ENCODE data around the gene TGM2. TPM values are rescaled to one million over a fixed set of nuclear protein-coding genes. Genes with fewer than 3 reads are reported as not detected.
A peak's percentile ranks its signal among the peaks of the same experiment; 100 is the strongest.

The TGM2 gene
- total RNA-seq, 1 experiment from 2014 or later, result 138 TPM

DNA sequence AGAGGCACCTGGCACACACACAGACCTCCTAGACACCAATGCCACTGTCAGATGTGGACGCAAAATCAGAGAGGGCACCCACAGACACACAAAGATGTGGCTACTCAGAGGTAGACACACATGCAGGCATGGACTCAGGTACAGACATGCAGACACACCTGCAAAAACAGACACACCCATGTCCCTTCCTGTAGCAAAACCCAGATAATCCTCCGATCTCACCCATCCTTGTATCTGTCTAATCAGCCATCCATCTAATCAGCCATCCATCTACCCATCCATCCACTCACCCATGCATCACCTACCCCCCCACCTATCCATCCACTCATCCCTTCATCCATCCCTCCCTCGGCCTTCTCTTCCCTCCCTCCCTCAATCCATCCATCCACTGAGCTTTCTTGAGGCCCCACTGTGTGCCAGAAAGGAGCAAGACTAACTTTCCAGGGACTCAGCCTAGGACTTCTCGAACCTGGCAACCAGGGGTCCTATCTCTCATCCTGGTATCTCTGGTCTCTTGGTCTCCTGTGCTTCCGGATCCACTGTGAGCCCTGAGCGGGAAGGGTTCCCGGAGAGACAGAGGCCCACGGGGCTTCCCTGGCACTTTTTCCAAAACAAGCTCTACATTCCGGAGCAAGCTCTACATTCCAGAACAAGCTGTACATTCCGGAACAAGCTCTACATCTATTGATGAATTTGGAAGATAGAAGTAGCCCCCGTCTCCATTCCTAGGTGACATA is 1.1 kb upstream of the TGM2 start:
- H3K4me3 ChIP-seq (ENCODE audit: low read depth, low read length), result no peak overlapping the region
- Mint-ChIP-seq H3K27ac (ENCODE audit: unreplicated experiment) (peak overlapping the region; percentile 6), H3K36me3 (ENCODE audit: insufficient read depth, unreplicated experiment) (peaks cover 10% of the 10 kb centered on the region), H3K4me1 (ENCODE audit: low read depth, unreplicated experiment) (peaks cover 26% of the 10 kb centered on the region), H3K9me3 (ENCODE audit: unreplicated experiment) (no peaks in the 10 kb centered on the region), H3K4me3 (ENCODE audit: unreplicated experiment) (peak overlapping the region; percentile 67), H3K27me3 (ENCODE audit: insufficient read depth, unreplicated experiment) (no peaks in the 10 kb centered on the region)
- H3K4me1 ChIP-seq, result peaks cover 36% of the 10 kb centered on the region
- H3K36me3 ChIP-seq (ENCODE audit: control insufficient read depth, insufficient read depth, low read length), result no peaks in the 10 kb centered on the region
- no peaks in the 10 kb centered on the region for H3K27me3 ChIP-seq (replicated peaks; ENCODE audit: control insufficient read depth, insufficient read depth, low read length)
- intact Hi-C loops (cut with micrococcal nuclease; ENCODE audit: unreplicated experiment), result loop anchor here (1.0 to 2.0 kb wide), 7 partner anchors 23 to 109 kb away; no protein-coding TSS in a partner anchor
- ChIA-PET CTCF (interaction anchor here (0.7 to 4.4 kb wide), 5 partner anchors 43 to 108 kb away, joined by 3 to 32 read pairs (median 4); no protein-coding TSS in a partner anchor), POLR2A (interaction anchor here (0.6 kb wide), 2 partner anchors 21 to 68 kb away, joined by 5 to 7 read pairs; no protein-coding TSS in a partner anchor)
- TF ChIP-seq, protein P1, sequence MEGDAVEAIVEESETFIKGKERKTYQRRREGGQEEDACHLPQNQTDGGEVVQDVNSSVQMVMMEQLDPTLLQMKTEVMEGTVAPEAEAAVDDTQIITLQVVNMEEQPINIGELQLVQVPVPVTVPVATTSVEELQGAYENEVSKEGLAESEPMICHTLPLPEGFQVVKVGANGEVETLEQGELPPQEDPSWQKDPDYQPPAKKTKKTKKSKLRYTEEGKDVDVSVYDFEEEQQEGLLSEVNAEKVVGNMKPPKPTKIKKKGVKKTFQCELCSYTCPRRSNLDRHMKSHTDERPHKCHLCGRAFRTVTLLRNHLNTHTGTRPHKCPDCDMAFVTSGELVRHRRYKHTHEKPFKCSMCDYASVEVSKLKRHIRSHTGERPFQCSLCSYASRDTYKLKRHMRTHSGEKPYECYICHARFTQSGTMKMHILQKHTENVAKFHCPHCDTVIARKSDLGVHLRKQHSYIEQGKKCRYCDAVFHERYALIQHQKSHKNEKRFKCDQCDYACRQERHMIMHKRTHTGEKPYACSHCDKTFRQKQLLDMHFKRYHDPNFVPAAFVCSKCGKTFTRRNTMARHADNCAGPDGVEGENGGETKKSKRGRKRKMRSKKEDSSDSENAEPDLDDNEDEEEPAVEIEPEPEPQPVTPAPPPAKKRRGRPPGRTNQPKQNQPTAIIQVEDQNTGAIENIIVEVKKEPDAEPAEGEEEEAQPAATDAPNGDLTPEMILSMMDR (IDR thresholded peaks at IDR 0.05; ENCODE audit: insufficient read depth in 1 of 2, low read depth in 1 of 2, low read length in 1 of 2, severe bottlenecking in 1 of 2, unreplicated experiment in 1 of 2), result no peak
- no peaks in the 10 kb centered on the region for H3K9me3 ChIP-seq
- DNase-seq, result no peak
- no TSS peak for BruUV-seq (replicated peaks)

DNA sequence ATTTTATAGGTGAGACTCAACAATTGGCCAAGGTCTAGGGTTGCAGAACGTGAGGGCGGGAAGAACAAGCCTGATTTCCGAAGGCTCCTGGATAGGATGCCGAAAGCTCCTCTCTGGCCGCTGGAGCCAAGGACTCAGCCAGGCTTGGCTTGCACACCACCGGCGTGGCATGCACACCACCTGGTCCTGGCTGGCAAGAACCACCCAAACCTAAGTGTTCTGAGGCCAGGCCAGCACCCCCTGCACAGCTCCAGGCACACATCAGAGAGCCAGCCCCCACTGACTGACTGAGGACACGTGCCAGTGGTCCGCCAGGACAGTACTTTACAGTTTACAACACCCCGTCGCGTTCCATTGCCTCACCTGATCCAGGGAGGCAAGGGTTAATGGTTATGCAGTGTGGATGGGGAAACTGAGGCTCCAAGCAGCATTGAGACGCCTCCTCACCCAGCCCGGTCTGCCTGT is 414 bp downstream of the TGM2 start:
- peaks cover 21% of the 10 kb centered on the region for H3K4me1 Mint-ChIP-seq (ENCODE audit: low read depth, unreplicated experiment)
- Histone ChIP-seq H3K4me1 (peaks cover 44% of the 10 kb centered on the region), H3K4me3 (ENCODE audit: low read depth, low read length) (peak overlapping the region; percentile 44), H3K36me3 (ENCODE audit: control insufficient read depth, insufficient read depth, low read length) (no peaks in the 10 kb centered on the region), H3K27me3 (replicated peaks; ENCODE audit: control insufficient read depth, insufficient read depth, low read length) (no peaks in the 10 kb centered on the region), H3K9me3 (no peaks in the 10 kb centered on the region)
- CTCF ChIA-PET, result interaction anchor here (0.9 to 4.2 kb wide), 7 partner anchors 13 to 107 kb away, joined by 3 to 16 read pairs (median 9); no protein-coding TSS in a partner anchor
- DNase-seq, result no peak
- BruUV-seq (replicated peaks), result TSS peak; percentile 40
- peak overlapping the region; percentile 67 for H3K4me3 Mint-ChIP-seq (ENCODE audit: unreplicated experiment)
- TF ChIP-seq, protein P1 (IDR thresholded peaks at IDR 0.05; ENCODE audit: insufficient read depth in 1 of 2, low read depth in 1 of 2, low read length in 1 of 2, severe bottlenecking in 1 of 2, unreplicated experiment in 1 of 2), result no peak
- POLR2A ChIA-PET, result interaction anchor here (1.9 kb wide), 1 partner anchor 21 kb away, joined by 6 read pairs; no protein-coding TSS in a partner anchor
- H3K27ac Mint-ChIP-seq (ENCODE audit: unreplicated experiment), result no peak overlapping the region
- peaks cover 11% of the 10 kb centered on the region for H3K36me3 Mint-ChIP-seq (ENCODE audit: insufficient read depth, unreplicated experiment)
- no peaks in the 10 kb centered on the region for H3K9me3 Mint-ChIP-seq (ENCODE audit: unreplicated experiment)
- H3K27me3 Mint-ChIP-seq (ENCODE audit: insufficient read depth, unreplicated experiment), result no peaks in the 10 kb centered on the region
- intact Hi-C loops (cut with micrococcal nuclease; ENCODE audit: unreplicated experiment), result loop anchor here (1.0 to 2.0 kb wide), 7 partner anchors 21 to 107 kb away; no protein-coding TSS in a partner anchor

DNA sequence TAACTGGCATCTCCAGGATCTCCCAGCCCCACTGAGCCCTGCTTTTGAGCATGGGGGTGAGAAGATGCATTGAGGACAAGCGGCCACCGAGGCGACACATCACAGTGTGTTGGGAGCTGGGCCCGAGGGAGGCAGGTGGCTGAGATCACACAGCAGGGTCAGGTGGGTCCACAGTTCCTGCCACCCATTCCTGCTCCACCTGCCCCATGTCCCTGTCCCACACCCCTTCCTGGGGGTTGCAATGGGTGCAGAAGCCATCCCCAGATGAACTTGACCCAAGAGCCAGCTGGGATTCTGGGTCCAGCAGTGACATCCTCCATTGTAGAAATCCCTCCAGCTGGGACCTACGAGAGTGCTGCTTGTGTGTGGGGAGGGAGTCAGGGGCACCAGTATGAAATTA is 1.0 kb downstream of the TGM2 start:
- H3K4me3 ChIP-seq (ENCODE audit: low read depth, low read length), result no peak overlapping the region
- ChIA-PET CTCF (interaction anchor here (0.7 to 4.2 kb wide), 7 partner anchors 12 to 106 kb away, joined by 3 to 16 read pairs (median 9); no protein-coding TSS in a partner anchor), POLR2A (interaction anchor here (1.9 kb wide), 1 partner anchor 20 kb away, joined by 6 read pairs; no protein-coding TSS in a partner anchor)
- Mint-ChIP-seq H3K4me3 (ENCODE audit: unreplicated experiment) (peak overlapping the region; percentile 67), H3K4me1 (ENCODE audit: low read depth, unreplicated experiment) (peaks cover 23% of the 10 kb centered on the region), H3K27me3 (ENCODE audit: insufficient read depth, unreplicated experiment) (no peaks in the 10 kb centered on the region), H3K9me3 (ENCODE audit: unreplicated experiment) (no peaks in the 10 kb centered on the region), H3K27ac (ENCODE audit: unreplicated experiment) (no peak overlapping the region), H3K36me3 (ENCODE audit: insufficient read depth, unreplicated experiment) (peaks cover 16% of the 10 kb centered on the region)
- H3K4me1 ChIP-seq, result peaks cover 46% of the 10 kb centered on the region
- intact Hi-C loops (cut with micrococcal nuclease; ENCODE audit: unreplicated experiment), result loop anchor here (2.0 kb wide), 2 partner anchors 41 to 99 kb away; no protein-coding TSS in a partner anchor
- H3K36me3 ChIP-seq (ENCODE audit: control insufficient read depth, insufficient read depth, low read length), result no peaks in the 10 kb centered on the region
- H3K9me3 ChIP-seq, result no peaks in the 10 kb centered on the region
- TF ChIP-seq, protein P1 (IDR thresholded peaks at IDR 0.05; ENCODE audit: insufficient read depth in 1 of 2, low read depth in 1 of 2, low read length in 1 of 2, severe bottlenecking in 1 of 2, unreplicated experiment in 1 of 2), result no peak
- BruUV-seq (replicated peaks), result no TSS peak
- no peak for DNase-seq
- H3K27me3 ChIP-seq (replicated peaks; ENCODE audit: control insufficient read depth, insufficient read depth, low read length), result no peaks in the 10 kb centered on the region

All from Caco-2 (cell line).